CD4-positive, alpha-beta T cell treated with Interleukin-15 for 1 hour (primary cell): ENCODE data around the gene MRPS27.

Source experiments
- DNase-seq: peaks from one replicate; pipeline ENCODE4 v3.0.0-alpha.2; 2020

MRPS27 gene

DNA sequence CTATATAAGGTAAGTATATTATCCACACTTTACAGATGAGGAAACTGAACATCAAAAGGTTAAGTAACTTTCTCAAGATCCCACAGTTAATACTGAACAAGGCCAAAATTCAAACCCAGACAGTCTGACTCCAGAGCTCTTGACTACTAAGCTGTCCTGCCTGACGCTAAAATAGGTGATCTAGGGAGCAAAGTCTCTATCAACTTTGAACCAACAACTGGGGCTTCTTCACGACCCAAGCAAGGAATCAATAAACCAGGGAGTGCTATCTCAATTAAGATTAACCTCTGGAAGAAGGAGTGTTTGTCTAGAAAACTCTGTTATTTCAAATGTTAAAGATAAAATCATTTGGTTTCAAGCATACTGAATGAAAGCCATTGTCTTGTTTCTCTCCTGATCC is 64.4 kb downstream of the MRPS27 start:
- DNase-seq: no peak

DNA sequence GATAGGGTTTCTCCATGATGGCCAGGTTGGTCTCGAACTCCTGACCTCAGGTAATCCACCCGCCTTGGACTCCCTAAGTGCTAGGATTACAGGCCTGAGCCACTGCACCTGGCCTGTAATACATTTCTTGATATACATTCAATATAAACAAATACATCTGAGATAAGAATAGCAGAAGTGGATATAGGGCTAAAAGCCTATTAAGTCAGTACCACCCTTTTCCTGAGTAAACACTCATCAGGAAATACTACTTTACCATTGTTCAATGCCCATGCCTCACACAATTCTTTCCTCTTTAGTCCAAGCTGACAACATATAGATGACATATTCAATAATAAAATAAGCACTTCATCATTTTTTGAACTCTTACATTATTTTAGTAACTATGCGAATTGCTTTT is 64.8 kb downstream of the MRPS27 start:
- DNase-seq: no peak

DNA sequence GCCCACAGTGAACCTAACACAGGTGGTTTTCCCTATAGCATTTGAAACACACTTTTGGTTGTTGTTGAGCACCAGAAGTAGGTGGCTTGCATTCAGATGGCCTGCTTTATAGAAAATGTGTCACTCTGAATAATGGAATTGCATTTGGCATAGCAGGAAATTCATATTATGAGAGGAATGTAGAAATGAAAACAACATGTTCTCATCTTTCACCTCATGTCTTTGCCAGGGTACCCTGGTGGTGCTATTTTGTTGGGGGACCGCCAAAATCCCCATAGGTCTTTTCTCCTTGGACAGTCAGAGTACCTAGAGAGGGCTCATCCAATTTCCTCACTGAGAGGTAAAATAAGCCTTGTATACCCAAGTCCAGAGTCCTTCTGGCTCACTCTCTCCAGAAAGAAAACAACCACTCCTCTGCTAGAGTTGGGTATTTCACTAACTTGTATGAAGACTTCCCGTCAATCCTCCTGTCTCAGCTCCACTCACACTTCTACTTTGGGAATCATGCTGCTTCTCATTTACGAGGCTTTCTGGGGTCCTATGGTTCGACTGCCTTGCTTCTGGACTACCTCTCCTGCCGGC is 67.4 kb downstream of the MRPS27 start:
- DNase-seq: no peak

- no peak for DNase-seq
These were observed 68.0 kb downstream of the MRPS27 start for GRCh38 chr5:72252008-72252407.

DNA sequence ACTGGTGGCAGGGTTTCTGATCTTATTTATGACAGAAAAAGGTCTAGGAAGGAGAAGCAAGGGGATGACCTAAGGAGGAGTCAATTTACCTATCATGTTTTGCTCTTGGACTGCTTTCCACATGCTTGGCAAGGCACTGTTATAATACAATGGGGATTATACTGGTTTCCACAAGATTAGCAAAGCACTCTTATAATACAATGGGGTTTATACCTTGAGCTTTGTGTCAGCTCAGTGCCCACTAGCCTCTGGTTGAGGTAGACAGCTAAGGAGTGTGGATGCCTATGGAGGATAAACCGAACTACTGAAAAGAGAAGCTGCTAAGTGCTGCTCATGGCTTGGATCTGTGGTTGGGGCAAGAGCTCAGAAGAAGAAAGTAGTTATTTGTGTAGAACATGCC is 68.7 kb downstream of the MRPS27 start:
- DNase-seq: no peak

- DNase-seq: no peak
These were observed 71.5 kb downstream of the MRPS27 start for GRCh38 chr5:72248410-72248981.

- no peak for DNase-seq
These were observed 73.0 kb downstream of the MRPS27 start for GRCh38 chr5:72246954-72247442.

DNA sequence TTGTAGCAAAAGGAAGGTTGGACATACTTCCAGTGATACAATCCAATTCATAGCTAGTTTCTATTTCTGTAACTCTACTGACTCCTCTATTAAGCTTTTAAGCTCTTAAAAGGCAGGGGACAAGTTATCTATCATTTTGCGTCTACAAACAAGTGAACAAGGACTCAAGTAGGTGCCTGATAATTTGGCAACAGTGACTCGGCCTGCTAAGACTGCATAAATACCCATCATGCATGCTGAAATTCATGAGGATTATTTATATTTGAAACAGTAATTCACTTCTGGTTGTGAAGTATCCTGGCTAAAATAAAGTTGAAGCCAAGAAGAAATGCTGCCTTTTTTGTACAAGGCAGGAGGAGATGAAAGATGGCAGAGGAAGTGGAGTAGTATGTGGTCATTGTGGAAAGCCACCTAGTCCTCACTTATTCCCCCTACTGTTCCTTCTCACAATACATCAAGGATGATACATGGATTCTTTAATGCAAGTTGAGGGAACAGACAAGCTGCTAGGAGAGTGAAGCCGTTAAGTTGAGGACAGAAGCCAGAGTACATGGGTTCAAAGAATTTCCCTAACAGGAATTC is 74.0 kb downstream of the MRPS27 start:
- DNase-seq: no peak

GRCh38 chr5:72245546-72245945 is 74.5 kb downstream of the MRPS27 start:
- no peak for DNase-seq

GRCh38 chr5:72244862-72245371 is 75.1 kb downstream of the MRPS27 start:
- DNase-seq: no peak

DNA sequence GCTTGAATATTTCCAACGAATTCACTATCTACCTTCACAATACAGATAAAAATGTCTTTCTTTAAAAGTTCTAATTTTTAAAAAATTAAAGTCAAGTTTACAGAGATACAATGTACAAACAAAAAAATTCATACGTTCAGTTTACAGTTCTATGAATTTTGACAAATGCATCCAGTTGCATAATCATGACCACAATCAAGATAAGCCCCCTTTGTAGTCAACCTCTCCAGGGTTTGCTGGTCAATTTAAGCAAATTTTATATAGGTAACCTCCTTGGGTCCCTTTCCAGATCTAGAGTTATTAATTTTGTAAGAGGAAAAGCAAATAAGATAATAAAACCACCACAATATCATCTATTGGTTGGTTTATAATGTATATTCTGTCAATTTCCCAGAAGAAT is 76.3 kb downstream of the MRPS27 start:
- DNase-seq: no peak

DNA sequence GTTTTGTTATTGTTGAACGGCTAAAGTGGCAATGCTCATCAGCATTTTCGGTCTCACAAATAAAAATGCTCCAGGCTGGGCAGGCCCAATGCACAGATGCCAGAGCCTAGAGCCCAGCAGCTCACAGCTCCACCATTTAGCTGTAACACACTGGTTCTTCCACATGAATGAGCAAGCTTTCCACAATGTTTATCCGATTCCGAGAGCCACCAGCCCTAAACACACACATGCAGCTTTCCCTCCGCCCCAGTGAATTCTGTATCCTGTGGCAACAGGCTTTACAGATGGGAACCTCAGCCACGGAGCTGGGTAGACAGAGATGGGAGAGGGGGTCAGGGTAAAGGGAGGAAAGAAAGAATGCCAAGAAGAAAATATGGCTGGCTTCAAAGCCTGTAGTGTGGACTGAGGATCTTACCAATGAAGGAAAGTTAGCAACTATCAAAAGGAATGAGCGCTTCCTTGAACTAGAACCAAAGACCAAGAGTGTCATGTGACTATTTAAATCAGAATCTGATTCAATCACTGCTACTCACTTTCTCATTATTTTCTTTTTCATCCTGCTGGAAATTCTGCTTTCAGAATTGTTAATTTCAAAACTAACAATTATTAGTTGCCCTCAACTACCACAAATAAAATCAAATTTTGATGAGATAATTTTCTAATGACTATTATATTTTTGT is 77.1 kb downstream of the MRPS27 start:
- no peak for DNase-seq

GRCh38 chr5:72241346-72242003 is 78.6 kb downstream of the MRPS27 start:
- no peak for DNase-seq

GRCh38 chr5:72238712-72239445 is 81.2 kb downstream of the MRPS27 start:
- no peak for DNase-seq

- no peak for DNase-seq
These were observed 82.2 kb downstream of the MRPS27 start for GRCh38 chr5:72237879-72238278.

- DNase-seq: no peak
These were observed 82.6 kb downstream of the MRPS27 start for GRCh38 chr5:72237415-72237814.

GRCh38 chr5:72235725-72236124 is 84.3 kb downstream of the MRPS27 start:
- DNase-seq: no peak

DNA sequence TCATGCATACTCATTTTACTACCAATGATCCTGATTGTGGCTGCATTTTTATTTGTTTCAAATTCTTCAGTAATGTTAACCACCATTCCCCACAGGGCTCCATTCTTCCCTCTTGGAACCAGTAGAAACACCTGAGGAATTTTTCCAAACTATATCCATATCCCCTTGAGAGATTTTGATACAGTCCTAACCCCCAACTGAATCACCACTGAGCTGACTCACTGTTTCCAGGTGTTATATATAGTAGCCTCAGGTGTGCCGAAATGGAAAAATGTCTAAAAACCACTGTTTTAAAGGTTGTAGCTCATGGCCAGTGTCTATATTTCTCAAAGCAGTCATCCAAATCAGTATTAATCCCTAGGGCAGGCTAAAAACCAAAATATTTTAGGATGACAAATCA is 85.2 kb downstream of the MRPS27 start:
- DNase-seq: no peak

DNA sequence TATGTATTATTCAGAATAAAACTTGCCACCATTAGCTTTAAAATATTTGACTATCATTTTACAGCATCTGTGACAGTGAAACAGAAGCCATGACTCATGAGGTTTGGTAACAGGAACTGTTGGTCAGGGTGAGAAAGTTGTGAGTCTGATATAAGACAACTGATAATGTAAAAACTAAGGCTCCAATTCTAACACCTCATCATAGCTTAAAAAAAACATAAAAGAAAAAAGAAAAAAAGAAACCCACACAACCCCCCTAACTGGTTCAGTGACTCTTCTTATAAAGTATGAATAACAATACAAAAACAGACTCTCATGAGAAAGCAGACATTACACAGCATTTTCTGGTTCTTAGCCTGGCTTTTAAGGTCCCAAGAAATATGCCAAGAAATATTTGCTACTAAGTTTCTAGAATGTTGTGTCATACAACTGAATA is 85.8 kb downstream of the MRPS27 start:
- no peak for DNase-seq

DNA sequence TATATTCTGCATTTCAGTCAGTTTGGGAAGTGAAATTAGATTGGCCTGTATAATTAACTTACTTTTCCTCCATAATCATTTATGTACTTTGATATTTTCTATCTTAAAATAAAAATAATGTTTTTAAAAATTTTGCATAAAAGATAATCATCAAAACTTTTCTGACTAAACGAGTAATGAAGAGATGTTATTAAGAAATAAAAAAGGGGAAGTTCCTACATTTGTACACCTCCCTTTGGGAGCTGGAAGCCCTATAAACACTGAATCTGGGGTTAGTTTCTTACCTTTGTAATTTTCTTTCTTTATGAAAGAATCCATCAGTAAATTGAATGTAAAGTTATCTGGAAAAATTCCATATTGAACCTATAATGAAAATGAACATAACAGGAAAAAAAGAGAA is 86.2 kb downstream of the MRPS27 start:
- DNase-seq: no peak

DNA sequence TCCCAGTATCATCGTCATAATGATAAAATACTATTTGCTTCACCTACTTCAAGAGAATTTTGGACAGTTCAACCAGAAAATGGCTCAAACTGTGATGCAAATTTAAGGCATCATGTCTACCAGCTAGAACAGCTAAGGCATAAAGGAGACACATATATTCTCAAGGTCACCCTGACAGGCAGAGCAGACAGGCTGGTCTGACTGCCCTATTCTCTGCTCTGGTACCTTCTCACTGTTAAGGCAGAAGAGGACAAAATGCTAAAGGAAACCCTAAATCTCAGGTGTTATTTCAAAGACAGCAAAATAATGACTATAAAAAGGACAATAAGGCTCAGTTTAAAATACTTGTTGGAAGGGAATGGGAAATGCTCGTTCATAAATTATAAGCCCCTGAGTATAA is 87.2 kb downstream of the MRPS27 start:
- no peak for DNase-seq

DNA sequence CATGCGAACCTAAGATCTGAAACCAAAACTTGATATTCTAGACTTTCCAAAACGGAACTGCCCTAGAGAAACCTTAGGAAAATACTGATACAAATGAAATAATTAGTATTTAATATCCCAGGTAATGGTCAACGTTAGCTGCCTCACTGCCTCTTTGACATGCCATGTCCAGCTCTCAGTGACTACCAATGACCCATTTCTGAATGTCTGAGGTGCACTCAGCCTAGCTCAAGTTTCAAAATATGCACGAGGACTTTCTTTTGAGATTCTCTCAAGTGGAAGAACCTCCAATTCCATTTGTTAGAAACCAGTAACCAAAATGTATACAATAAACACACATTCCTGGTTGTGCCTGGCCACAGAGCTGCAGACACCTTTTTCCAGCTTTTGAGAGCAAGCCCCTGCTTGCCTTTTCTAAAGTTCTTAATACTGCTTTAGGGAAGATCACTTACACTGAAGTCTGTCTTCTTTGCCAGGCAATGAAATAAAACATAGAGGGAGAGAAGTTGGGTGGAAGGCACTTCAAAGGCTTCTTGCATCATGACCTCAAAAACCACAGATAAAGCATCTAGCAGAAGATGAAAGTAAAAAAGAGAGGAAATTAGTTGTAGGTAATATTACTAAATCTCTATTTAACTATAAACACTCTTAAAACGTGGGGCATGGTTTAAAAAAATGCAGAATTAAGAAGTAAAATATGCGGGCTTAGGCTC is 87.9 kb downstream of the MRPS27 start:
- DNase-seq: no peak
